ENCODE data around the gene TUBA4A. TPM values are rescaled to one million over a fixed set of nuclear protein-coding genes. Genes with fewer than 3 reads are reported as not detected.

Gene TUBA4A
- total and polyA plus RNA-seq, 9 of the 15 experiments (the other 6 are each of a cell fraction or from before 2014, with no cell fraction given): 25.1 to 174 (median 42.4) TPM

DNA sequence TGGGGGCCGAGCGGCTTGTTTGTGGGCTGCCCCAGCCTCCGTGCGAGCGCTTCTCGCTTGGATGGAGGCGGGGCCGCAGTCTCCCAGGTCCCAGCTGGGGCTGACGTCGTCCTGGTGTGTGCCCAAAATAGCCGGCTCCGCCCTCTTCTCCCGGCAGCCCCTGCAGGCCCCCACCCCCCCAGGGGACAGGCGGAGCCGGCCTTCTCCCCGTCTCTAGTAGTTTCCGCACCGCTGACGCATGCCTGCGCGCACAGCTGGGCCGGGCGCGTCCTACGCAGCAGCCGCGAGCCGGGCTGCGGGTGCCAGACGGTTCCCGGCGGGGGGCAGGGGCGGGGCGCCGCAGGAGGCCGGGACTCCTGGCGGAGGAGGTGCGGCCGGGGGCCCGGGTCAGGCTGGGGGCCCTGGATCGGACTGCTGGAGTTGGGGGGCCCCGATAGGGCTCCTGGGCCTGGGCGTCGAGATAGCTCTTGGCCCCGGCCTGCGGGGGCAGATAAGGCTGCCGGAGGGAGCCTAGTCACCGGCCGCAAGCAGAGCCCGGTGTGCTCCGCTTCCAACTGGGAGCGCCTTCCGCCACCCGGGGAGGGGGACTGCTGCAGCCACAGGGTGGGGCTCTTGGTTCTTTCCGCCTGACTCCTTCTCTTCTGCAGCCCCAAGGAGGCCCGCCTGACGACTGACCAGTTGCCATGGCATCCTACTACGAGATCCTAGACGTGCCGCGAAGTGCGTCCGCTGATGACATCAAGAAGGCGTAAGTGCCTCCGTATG, 25.6 kb upstream of the TUBA4A start, which contains the start of gene DNAJB2 (continued):
- peak; percentile 43; the same call in 1 of the 2 replicates for TF ChIP-seq ZBTB1 (CRISPR knock-in tag; IDR thresholded peaks at IDR 0.05; ENCODE audit: borderline replicate concordance, low read depth)
- no peak for TF ChIP-seq MTF1 (CRISPR knock-in tag; IDR thresholded peaks at IDR 0.05; ENCODE audit: borderline replicate concordance)
- peak; percentile 97 for TF ChIP-seq TEAD4 (IDR thresholded peaks at IDR 0.05; ENCODE audit: low read length)
- no peak for TF ChIP-seq TEAD4 (CRISPR knock-in tag; IDR thresholded peaks at IDR 0.05; ENCODE audit: borderline replicate concordance)
- TF ChIP-seq, protein P1, sequence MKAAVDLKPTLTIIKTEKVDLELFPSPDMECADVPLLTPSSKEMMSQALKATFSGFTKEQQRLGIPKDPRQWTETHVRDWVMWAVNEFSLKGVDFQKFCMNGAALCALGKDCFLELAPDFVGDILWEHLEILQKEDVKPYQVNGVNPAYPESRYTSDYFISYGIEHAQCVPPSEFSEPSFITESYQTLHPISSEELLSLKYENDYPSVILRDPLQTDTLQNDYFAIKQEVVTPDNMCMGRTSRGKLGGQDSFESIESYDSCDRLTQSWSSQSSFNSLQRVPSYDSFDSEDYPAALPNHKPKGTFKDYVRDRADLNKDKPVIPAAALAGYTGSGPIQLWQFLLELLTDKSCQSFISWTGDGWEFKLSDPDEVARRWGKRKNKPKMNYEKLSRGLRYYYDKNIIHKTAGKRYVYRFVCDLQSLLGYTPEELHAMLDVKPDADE (conservative IDR thresholded peaks at IDR 0.05; ENCODE audit: control insufficient read depth, low read depth, low read length): peak; percentile 97
- TF ChIP-seq, protein P2, sequence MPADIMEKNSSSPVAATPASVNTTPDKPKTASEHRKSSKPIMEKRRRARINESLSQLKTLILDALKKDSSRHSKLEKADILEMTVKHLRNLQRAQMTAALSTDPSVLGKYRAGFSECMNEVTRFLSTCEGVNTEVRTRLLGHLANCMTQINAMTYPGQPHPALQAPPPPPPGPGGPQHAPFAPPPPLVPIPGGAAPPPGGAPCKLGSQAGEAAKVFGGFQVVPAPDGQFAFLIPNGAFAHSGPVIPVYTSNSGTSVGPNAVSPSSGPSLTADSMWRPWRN (IDR thresholded peaks at IDR 0.05; ENCODE audit: low read depth): peak; percentile 89
- TF ChIP-seq ZNF197 (CRISPR knock-in tag; IDR thresholded peaks at IDR 0.05; ENCODE audit: low read depth): peak; percentile 93; the same call in 1 of the 2 replicates
- no peak for TF ChIP-seq ETS2 (tag; IDR thresholded peaks at IDR 0.05; ENCODE audit: borderline replicate concordance, poor library complexity, severe bottlenecking)
- no peak for TF ChIP-seq RBM17 (IDR thresholded peaks at IDR 0.05; ENCODE audit: borderline replicate concordance, low read depth, low read length)
- TF ChIP-seq CCNT2 (IDR thresholded peaks at IDR 0.05; ENCODE audit: borderline replicate concordance, extremely low read depth, insufficient read length, low read depth, low read length): peak; percentile 100
- peak; percentile 78 to 80; a peak in 3 of 4 replicates for TF ChIP-seq RCOR1 (IDR thresholded peaks at IDR 0.05; ENCODE audit: borderline replicate concordance in 1 of 2, low read depth in 2 of 2, low read length in 2 of 2)
- TF ChIP-seq, protein P3, sequence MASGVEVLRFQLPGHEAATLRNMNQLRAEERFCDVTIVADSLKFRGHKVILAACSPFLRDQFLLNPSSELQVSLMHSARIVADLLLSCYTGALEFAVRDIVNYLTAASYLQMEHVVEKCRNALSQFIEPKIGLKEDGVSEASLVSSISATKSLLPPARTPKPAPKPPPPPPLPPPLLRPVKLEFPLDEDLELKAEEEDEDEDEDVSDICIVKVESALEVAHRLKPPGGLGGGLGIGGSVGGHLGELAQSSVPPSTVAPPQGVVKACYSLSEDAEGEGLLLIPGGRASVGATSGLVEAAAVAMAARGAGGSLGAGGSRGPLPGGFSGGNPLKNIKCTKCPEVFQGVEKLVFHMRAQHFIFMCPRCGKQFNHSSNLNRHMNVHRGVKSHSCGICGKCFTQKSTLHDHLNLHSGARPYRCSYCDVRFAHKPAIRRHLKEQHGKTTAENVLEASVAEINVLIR (CRISPR knock-in tag; IDR thresholded peaks at IDR 0.05): peak; percentile 64
- peak; percentile 98 for TF ChIP-seq POLR2AphosphoS5 (IDR thresholded peaks at IDR 0.05; ENCODE audit: control insufficient read depth, insufficient read depth, low read depth, low read length)
- no peak for TF ChIP-seq PTRF (tag; IDR thresholded peaks at IDR 0.05)
- TF ChIP-seq NR2C1 (IDR thresholded peaks at IDR 0.05): no peak
- 0 out of 2 replicates have a peak, but pooled peaks have one; percentile 28 for TF ChIP-seq NR2C1 (tag; IDR thresholded peaks at IDR 0.05)
- peak; percentile 100 for TF ChIP-seq SMAD4 (CRISPR knock-in tag; conservative IDR thresholded peaks at IDR 0.05)
- TF ChIP-seq BHLHE40 (IDR thresholded peaks at IDR 0.05; ENCODE audit: low read length): peak; percentile 73
- 0 out of 2 replicates have a peak, but pooled peaks have one; percentile 21 for TF ChIP-seq HLTF (IDR thresholded peaks at IDR 0.05)
- TF ChIP-seq JUN (IDR thresholded peaks at IDR 0.05; ENCODE audit: borderline replicate concordance, low read depth, low read length): peak; percentile 57; the same call in 1 of the 2 replicates
- TF ChIP-seq JUN (CRISPR knock-in tag; IDR thresholded peaks at IDR 0.05; ENCODE audit: borderline replicate concordance): peak; percentile 98
- peak; percentile 72 to 74 for TF ChIP-seq RAD21 (CRISPR knock-in tag; conservative IDR thresholded peaks at IDR 0.05 in 1 of 2, IDR thresholded peaks at IDR 0.05 in 1 of 2)
- TF ChIP-seq NCOA6 (IDR thresholded peaks at IDR 0.05): 0 out of 2 replicates have a peak, but pooled peaks have one; percentile 3
